ENCODE data around the gene SLC10A7. TPM values are rescaled to one million over a fixed set of nuclear protein-coding genes. Genes with fewer than 3 reads are reported as not detected.

Gene SLC10A7
- total and polyA plus RNA-seq, 2 of the 8 experiments (the other 6 are each of a cell fraction or from before 2014, with no cell fraction given): 2.5 to 2.9 TPM

DNA sequence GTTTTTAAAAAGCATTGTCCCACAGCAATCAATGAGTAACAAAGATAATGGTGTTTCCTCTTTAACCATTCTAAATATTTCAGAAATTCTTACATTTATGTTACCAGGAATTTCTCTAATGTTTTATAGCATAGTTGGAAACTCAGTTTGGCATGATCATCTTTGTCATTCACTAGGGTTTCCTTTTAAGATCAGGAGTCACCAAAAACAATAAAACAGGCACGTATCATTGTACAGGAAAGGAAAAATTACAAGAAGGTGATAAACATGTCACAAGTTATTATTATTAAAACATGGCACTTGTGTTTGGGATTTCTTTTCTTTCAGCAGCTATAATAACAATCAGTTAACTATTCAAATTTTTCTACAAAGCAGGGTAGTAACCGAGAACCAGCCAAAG lies 84.0 kb downstream of the SLC10A7 start (continued):
- TF ChIP-seq CTCF (IDR thresholded peaks at IDR 0.05; ENCODE audit: control extremely low read depth in 1 of 3, insufficient read depth in 1 of 3, low read depth in 1 of 3, low read length in 3 of 3): no peak
- TF ChIP-seq MAX (IDR thresholded peaks at IDR 0.05): no peak
- no peak for TF ChIP-seq SIN3A (conservative IDR thresholded peaks at IDR 0.05 in 1 of 2, IDR thresholded peaks at IDR 0.05 in 1 of 2; ENCODE audit: low read depth in 1 of 2, low read length in 2 of 2)
- TF ChIP-seq, protein P1, sequence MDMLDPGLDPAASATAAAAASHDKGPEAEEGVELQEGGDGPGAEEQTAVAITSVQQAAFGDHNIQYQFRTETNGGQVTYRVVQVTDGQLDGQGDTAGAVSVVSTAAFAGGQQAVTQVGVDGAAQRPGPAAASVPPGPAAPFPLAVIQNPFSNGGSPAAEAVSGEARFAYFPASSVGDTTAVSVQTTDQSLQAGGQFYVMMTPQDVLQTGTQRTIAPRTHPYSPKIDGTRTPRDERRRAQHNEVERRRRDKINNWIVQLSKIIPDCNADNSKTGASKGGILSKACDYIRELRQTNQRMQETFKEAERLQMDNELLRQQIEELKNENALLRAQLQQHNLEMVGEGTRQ (IDR thresholded peaks at IDR 0.05; ENCODE audit: low read length): no peak
- TF ChIP-seq CHD2 (IDR thresholded peaks at IDR 0.05; ENCODE audit: low read length): no peak
